CD4-positive, alpha-beta T cell treated with Interleukin-1 beta for 1 hour (primary cell): ENCODE measurements around the gene TRIM65.
"Not testable (repeated sequence)": the region's sequence is repeated elsewhere in the genome, so short reads cannot be mapped to it uniquely, and the experiment has no call there.

ENCODE experiments used
- DNase-seq, 2 donors: peaks; one replicate each; pipeline ENCODE4 v3.0.0-alpha.2; 2020 to 2022

Gene TRIM65

GRCh38 chr17:75874323-75875181 lies 22.2 kb downstream of the TRIM65 start:
- DNase-seq, result no peak

- no peak for DNase-seq
These were observed 23.0 kb downstream of the TRIM65 start for GRCh38 chr17:75873587-75874322.

DNA sequence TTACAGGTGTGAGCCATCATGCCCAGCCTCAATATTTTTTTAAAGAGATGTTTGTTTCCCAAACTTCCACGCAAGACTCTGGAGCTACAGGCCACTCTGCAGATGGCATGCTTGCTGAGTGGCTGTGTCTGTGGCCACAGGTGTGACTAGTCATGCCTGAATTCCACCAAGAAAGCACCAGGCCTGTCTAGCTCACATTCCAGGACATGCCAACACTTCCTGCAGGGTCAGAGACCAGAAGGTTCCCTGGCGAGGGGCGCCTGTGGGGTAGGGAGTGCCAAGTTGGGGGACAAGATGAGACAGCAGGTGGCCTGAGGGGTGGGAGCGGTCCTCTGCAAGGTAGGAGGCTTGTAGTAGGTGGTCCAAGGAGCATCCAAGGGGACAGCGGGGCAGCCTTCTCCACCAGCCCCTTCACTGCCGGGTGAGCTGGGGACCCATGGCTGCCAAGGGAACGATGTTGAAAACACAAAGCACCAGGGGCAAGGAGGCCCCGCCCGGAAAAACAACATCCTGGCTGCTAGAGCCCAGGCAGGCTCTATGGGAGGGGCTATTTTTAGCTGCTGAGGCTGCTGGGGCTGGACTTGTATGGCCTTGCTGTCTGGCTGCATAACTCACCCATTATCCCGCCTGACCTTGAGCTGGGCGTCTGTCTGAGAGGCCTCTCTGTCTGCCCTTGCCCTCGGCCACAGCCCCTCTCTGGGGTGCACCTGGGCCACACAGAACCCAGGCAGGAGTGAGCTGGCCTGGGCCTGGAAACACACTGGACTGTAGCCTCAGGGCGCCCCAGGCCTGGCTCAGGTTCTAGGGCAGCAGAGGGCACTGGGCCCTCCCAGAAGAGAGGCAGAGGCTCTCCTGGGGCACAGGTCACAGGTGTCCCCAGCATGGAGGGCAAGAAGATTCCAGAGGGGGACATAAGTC lies 24.1 kb downstream of the TRIM65 start:
- DNase-seq, result peak; percentile 72 to 80

- DNase-seq, result not testable (repeated sequence)
These were observed 26.5 kb downstream of the TRIM65 start for GRCh38 chr17:75870228-75870627.

- DNase-seq, result no peak
These were observed 27.2 kb downstream of the TRIM65 start for GRCh38 chr17:75869282-75870141.

DNA sequence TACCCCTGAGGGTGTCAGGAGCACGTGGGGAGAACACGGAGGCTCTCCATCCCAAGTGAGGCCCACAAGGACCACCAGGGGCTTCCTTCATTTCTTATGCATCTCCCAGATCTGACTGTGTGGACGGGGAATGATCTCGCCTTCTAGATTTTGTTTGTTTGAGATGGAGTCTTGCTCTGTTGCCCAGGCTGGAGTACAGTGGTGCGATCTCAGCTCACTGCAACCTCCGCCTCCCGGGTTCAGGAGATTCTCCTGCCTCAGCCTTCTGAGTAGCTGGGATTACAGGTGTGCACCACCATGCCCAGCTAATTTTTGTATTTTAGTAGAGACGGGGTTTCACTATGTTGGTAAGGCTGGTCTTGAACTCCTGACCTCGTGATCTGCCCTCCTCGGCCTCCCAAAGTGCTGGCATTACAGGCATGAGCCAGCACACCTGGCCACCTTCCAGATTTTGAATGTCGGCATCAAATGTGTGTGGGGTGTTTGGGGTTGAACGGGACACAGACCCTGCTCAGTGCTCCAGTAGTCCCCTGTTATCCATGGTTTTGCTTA lies 27.9 kb downstream of the TRIM65 start:
- DNase-seq, result not testable (repeated sequence)

- not testable (repeated sequence) for DNase-seq
These were observed 31.2 kb downstream of the TRIM65 start for GRCh38 chr17:75865404-75866188.

DNA sequence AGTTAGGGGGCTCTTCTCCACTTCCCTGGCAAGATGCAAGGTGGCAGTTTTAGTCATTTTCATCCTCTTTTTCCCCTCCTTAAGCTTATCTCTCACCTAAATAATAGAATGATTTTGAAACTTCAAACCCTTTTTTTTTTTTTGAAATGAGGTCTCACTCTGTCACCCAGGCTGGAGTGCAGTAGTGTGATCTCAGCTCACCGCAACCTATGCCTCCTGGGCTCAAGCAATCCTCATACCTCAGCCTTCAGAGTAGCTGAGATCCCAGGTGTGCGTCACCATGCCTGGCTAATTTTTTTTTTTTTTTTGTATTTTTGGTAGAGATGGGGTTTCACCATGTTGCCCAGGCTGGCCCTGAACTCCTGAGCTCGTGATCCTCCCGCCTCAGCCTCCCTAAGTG lies 31.9 kb downstream of the TRIM65 start:
- DNase-seq, result peak in 1 of 2 donors; percentile 38

DNA sequence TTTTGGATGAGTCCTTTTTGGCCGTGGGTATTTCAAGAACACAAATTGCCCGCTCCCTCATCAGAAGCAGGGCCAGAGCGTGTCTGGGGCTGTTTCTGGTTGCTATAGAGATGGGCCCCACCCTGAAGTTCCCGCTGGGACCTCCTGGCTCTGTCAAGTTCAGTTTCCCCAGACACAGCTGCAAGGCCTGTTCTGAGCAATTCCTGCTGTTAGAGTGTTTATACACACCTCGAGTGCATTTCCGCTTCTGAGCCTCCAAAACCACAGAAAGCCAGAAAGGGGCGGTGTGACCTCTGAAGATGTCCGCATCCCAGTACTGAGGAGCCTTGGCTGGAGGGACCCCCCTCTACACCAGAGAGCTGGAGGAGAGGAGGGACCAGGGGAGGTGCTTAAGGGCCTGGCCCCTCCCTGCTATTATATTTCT lies 32.3 kb downstream of the TRIM65 start:
- peak; percentile 61 to 76 for DNase-seq

GRCh38 chr17:75861927-75862317 lies 34.8 kb downstream of the TRIM65 start:
- no peak for DNase-seq

- not testable (repeated sequence) for DNase-seq
These were observed 37.4 kb downstream of the TRIM65 start for GRCh38 chr17:75859358-75859757.

GRCh38 chr17:75856062-75856756 lies 40.5 kb downstream of the TRIM65 start:
- DNase-seq, result no peak

- DNase-seq, result peak; percentile 99
These were observed 41.3 kb downstream of the TRIM65 start, which contains the start of gene WBP2 for GRCh38 chr17:75855310-75856061. WBP2 (minus strand) TSS chr17:75855335; CDS start chr17:75855297, 38 bp downstream.

DNA sequence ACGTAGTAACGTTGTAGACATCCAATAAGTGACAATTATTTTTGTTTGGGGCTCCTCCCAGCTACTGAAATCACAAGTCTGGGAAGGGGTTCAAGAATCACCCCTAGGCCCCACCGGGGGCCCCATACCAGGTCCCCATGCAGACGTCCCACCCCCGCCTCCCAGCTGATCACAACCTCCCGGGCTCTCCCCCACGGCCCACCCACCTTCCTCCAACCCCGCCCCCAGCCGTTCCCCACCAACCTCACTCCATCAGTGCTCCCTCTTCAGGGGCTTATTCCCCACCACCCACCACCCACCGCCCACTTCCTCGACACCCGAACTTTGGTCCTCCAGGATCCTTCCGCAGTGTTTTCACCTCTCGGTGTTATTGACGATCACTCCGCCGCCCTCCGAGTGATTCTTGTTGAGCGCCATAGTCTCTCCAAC lies 41.9 kb downstream of the TRIM65 start:
- DNase-seq, result no peak

GRCh38 chr17:75854101-75854748 lies 42.5 kb downstream of the TRIM65 start:
- DNase-seq, result no peak

DNA sequence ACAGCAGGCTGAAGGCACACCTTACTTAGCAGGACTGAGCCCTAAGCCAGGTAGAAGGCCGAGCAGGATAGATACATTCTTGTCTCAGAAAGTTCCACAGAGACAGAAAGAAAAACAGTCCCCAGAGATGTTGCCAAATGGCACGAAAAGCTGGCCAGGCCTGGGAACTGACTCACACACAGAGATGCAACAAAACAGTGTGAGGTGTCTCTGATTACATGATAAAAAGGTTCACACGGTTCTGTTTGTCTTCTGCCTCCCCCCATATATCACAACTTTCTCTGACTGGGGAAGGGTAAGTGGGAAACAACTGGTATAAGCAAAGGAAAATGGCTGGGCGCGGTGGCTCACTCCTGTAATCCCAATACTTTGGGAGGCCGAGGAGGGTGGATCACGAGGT lies 43.3 kb downstream of the TRIM65 start:
- DNase-seq, result no peak

DNA sequence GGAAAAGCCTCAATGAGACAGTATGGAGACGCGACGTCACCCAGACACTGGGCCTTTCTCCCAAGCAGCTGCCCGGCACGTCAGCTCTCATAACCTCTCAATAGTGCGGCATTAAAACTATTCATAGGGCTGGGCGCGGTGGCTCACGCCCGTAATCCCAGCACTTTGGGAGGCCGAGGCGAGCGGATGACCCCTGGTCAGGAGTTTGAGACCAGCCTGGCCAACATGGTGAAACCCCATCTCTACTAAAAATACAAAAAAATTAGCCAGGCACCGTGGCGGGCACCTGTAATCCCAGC lies 45.1 kb downstream of the TRIM65 start:
- DNase-seq, result not testable (repeated sequence)

DNA sequence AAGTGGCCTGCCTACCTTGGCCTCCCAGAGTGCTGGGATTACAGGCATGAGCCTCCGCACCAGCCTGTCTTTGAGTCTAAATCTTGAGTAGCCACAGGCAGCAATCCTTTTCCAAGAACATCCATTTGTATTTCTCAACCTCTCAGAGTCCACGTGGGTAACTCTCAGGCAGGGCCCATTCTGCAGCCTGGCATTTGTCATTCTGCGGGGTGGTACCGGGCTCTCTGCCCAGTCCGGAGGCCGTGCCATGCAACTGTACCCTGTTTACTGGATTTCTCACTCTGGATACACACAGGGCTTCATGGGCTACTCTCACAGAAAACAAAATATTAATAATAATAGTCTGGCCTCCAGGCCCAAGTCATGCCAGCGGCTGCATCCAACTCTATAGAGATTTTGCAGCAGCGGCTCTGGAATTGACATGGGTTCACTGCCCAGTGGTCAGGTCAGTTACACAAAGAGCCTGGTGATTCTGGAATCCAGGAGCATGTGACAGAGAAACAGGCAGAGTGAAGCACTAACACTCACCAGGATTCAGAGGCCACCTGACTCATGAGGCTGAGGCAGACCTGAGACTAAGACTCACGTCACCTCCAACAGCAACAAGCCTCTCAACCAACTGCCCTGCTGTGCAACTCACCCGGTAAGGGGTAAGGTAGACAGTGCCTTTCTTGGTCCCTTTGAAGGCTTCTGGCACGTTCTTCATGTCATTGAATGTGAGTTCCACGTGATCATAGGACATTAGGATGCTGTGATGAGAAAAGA lies 45.6 kb downstream of the TRIM65 start:
- no peak for DNase-seq
